HL-60 (cell line): Measurements from ENCODE around the gene STARD9.

Experiments
- DNase-seq, 2 experiments: peaks; one replicate each; pipeline ENCODE4 v3.0.0-alpha.2; 2010 to 2020; ENCODE audit warnings: low read depth in 1 of 2, low spot score in 1 of 2
- H3K27ac ChIP-seq: fragments of 250-450 bp; sonication (Bioruptor Pico); replicated peaks from 2 replicates; pipeline ENCODE4 v1.5.1; 2020; ENCODE audit warnings: mild to moderate bottlenecking, moderate library complexity
- H3K27me3 ChIP-seq: fragments of 250-450 bp; sonication (Bioruptor Pico); 2 replicates; pipeline ENCODE4 v1.5.1; 2021; ENCODE audit warnings: mild to moderate bottlenecking, moderate library complexity; ENCODE audit not compliant: insufficient read depth, poor library complexity, severe bottlenecking
- H3K4me3 ChIP-seq: replicated peaks from 2 replicates; pipeline ENCODE4 v1.5.1; 2011; ENCODE audit warnings: mild to moderate bottlenecking, control low read depth, low read length; ENCODE audit not compliant: insufficient read depth
- GABPA ChIP-seq: IDR thresholded peaks from 2 replicates; pipeline ENCODE4 v1.6.1; 2012; ENCODE audit warnings: low read depth
- POLR2AphosphoS5 ChIP-seq: IDR thresholded peaks from 2 replicates; pipeline ENCODE4 v1.6.1; 2012; ENCODE audit warnings: low read depth
- SPI1 ChIP-seq: IDR thresholded peaks from 2 replicates; pipeline ENCODE4 v1.6.1; 2012; ENCODE audit warnings: low read depth, mild to moderate bottlenecking, borderline replicate concordance
- TF ChIP-seq, protein P1 (sequence below): IDR thresholded peaks from 2 replicates; pipeline ENCODE4 v1.6.1; 2012; ENCODE audit warnings: low read depth; ENCODE audit not compliant: insufficient replicate concordance
- TF ChIP-seq, protein P2 (sequence below): IDR thresholded peaks from one replicate; pipeline ENCODE4 v1.5.1; 2011; ENCODE audit warnings: low read length, control low read depth, inconsistent platforms; ENCODE audit not compliant: insufficient read depth

The STARD9 gene

DNA sequence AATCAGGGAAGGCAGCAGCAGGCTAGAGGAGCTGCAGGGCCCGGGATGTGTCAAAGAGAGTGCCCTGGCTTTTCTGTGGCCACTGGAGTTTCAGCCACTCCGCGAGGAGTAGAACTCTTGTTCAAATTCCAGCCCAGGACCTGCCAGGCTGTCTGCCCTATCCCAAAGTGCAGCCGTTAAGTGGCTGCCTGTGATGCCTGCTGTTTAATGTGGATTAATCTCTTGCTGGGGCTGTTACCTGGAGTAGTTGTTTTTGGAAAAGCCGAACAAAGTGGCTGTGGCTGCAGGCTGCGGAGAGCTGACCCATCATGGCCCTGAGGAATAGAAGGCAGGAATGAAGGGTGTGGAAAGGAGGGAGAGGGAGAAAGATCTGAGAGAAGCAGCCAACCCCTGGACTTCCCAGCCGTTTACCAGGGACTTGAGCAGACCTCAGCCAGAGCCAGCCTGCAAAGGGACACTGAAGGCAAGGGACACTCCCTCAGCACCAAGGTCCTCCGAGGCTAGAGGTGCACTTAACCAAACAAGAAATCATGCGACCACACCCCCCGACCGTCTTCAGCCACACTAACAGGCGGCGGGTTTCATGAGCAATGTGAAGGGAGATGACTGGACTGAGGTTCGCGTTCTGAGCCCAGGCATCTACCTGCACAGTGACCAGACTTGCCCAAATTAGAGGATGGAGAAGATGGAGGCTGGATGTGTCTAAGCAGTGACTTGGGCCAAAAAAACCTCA is 156.9 kb downstream of the STARD9 start:
- Histone ChIP-seq H3K27ac (no peak overlapping the region), H3K27me3 (no peaks in the 10 kb centered on the region), H3K4me3 (no peak overlapping the region)
- DNase-seq = no peak
- TF ChIP-seq, protein P1, sequence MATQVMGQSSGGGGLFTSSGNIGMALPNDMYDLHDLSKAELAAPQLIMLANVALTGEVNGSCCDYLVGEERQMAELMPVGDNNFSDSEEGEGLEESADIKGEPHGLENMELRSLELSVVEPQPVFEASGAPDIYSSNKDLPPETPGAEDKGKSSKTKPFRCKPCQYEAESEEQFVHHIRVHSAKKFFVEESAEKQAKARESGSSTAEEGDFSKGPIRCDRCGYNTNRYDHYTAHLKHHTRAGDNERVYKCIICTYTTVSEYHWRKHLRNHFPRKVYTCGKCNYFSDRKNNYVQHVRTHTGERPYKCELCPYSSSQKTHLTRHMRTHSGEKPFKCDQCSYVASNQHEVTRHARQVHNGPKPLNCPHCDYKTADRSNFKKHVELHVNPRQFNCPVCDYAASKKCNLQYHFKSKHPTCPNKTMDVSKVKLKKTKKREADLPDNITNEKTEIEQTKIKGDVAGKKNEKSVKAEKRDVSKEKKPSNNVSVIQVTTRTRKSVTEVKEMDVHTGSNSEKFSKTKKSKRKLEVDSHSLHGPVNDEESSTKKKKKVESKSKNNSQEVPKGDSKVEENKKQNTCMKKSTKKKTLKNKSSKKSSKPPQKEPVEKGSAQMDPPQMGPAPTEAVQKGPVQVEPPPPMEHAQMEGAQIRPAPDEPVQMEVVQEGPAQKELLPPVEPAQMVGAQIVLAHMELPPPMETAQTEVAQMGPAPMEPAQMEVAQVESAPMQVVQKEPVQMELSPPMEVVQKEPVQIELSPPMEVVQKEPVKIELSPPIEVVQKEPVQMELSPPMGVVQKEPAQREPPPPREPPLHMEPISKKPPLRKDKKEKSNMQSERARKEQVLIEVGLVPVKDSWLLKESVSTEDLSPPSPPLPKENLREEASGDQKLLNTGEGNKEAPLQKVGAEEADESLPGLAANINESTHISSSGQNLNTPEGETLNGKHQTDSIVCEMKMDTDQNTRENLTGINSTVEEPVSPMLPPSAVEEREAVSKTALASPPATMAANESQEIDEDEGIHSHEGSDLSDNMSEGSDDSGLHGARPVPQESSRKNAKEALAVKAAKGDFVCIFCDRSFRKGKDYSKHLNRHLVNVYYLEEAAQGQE = no peak
- TF ChIP-seq POLR2AphosphoS5 (no peak), SPI1 (no peak), GABPA (no peak)
- TF ChIP-seq, protein P2, sequence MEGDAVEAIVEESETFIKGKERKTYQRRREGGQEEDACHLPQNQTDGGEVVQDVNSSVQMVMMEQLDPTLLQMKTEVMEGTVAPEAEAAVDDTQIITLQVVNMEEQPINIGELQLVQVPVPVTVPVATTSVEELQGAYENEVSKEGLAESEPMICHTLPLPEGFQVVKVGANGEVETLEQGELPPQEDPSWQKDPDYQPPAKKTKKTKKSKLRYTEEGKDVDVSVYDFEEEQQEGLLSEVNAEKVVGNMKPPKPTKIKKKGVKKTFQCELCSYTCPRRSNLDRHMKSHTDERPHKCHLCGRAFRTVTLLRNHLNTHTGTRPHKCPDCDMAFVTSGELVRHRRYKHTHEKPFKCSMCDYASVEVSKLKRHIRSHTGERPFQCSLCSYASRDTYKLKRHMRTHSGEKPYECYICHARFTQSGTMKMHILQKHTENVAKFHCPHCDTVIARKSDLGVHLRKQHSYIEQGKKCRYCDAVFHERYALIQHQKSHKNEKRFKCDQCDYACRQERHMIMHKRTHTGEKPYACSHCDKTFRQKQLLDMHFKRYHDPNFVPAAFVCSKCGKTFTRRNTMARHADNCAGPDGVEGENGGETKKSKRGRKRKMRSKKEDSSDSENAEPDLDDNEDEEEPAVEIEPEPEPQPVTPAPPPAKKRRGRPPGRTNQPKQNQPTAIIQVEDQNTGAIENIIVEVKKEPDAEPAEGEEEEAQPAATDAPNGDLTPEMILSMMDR = no peak

DNA sequence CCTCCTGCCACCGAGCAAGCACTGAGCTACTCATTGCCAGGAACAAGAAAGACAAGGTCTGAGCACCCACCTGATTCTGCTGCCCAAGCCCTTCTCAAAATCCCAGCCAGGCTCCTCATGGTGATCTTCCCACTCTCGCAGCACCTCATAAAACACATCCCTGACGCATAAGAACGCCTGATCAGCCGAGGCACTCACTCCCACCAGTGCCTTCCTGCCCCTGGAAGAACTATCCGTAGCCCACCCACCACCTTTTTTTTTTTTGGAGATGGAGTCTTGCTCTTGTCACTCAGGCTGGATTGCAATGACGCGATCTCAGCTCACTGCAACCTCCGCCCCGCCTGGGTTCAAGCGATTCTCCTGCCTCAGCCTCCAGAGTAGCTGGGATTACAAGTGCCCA is 157.6 kb downstream of the STARD9 start:
- TF ChIP-seq GABPA (no peak), POLR2AphosphoS5 (no peak), SPI1 (no peak)
- TF ChIP-seq, protein P2 = no peak
- TF ChIP-seq, protein P1 = no peak
- no peak for DNase-seq
- Histone ChIP-seq H3K27ac (no peak overlapping the region), H3K4me3 (no peak overlapping the region), H3K27me3 (no peaks in the 10 kb centered on the region)

DNA sequence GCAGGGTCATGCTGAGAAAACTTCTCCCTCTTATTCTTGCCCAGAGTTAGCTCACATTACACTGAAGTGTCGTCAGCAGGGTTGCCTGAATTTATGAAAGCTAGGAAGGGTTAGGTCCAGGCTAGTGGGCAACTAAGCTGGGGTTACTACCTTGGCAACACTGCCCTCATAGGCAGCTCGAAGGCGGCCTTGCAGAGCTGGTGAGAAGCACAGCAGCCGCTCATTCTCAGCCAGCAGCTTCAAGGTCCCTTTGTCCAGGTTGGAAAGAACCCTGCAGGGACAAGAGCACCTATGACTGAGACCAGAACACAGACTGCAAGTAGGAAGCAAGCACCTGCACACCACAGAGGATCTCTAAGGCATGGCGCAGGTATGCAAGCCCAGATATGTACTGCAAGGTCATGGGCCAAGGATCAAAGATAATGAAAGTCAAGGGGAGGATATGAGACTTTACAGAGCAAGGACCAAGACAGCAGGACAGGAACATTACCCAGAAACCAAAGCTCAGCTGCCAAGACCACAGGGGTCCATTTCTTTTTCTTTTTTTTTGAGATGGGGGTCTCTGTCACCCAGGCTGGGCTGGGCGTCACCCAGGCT is 158.8 kb downstream of the STARD9 start:
- Histone ChIP-seq H3K27ac (no peak overlapping the region), H3K27me3 (no peaks in the 10 kb centered on the region), H3K4me3 (no peak overlapping the region)
- TF ChIP-seq, protein P2 = no peak
- TF ChIP-seq, protein P1 = no peak
- no peak for TF ChIP-seq POLR2AphosphoS5
- no peak for DNase-seq
